MCF 10A (cell line): ENCODE measurements around the gene EVC2. TPM values are rescaled to one million over a fixed set of nuclear protein-coding genes. Genes with fewer than 3 reads are reported as not detected.

ENCODE experiments used
- BruUV-seq: library from RNA; stranded (reverse); fragments of 400-500 nt; replicated peaks from 2 replicates; lab custom pipeline; 2021; lab: Mats Ljungman, UMichigan
- CTCF ChIA-PET: fragments of 300-600 bp; sonication (Branson Sonifier 250); formaldehyde crosslinking; extraction: SDS; loops from one replicate; lab custom pipeline; 2021; ENCODE audit warnings: antibody characterized with exemption, inconsistent platforms; lab: Yijun Ruan, JAX
- POLR2A ChIA-PET: fragments of 300-600, 350-650 bp; sonication (Branson Sonifier 250); formaldehyde crosslinking; extraction: SDS; loops from one replicate; lab custom pipeline; 2020; ENCODE audit warnings: antibody characterized with exemption, inconsistent platforms; lab: Yijun Ruan, JAX
- DNase-seq: peaks from one replicate; pipeline ENCODE4 v3.0.0-alpha.2; 2018; ENCODE audit not compliant: unreplicated experiment
- H3K27ac Mint-ChIP-seq: one replicate; pipeline ENCODE4 v1.8.0; 2022; ENCODE audit warnings: mild to moderate bottlenecking, low read depth, mixed read lengths; ENCODE audit not compliant: unreplicated experiment
- H3K27me3 Mint-ChIP-seq: one replicate; pipeline ENCODE4 v1.8.0; 2022; ENCODE audit warnings: mixed read lengths; ENCODE audit not compliant: insufficient read depth, unreplicated experiment
- H3K36me3 Mint-ChIP-seq: one replicate; pipeline ENCODE4 v1.8.0; 2022; ENCODE audit warnings: mild to moderate bottlenecking, moderate library complexity, mixed read lengths; ENCODE audit not compliant: insufficient read depth, unreplicated experiment
- H3K4me1 Mint-ChIP-seq: one replicate; pipeline ENCODE4 v1.8.0; 2022; ENCODE audit warnings: mixed read lengths; ENCODE audit not compliant: insufficient read depth, unreplicated experiment
- H3K4me3 Mint-ChIP-seq: one replicate; pipeline ENCODE4 v1.8.0; 2022; ENCODE audit warnings: mild to moderate bottlenecking, moderate library complexity, mixed read lengths; ENCODE audit not compliant: unreplicated experiment
- H3K9me3 Mint-ChIP-seq: one replicate; pipeline ENCODE4 v1.8.0; 2022; ENCODE audit warnings: mixed read lengths; ENCODE audit not compliant: unreplicated experiment
- intact Hi-C: fragments of 100-400 bp; cut with micrococcal nuclease; formaldehyde crosslinking; loops from 2 replicates; pipeline ENCODE4 v1.14.1; 2022
- total RNA-seq: library from RNA; stranded (reverse); gene quantifications from 2 replicates; pipeline ENCODE4 v1.2.3, GENCODE V29; 2022
- TF ChIP-seq, protein P1 (sequence below): fragments of 200-600 bp; IDR thresholded peaks from one replicate; pipeline ENCODE4 v1.8.0; 2022; ENCODE audit warnings: antibody characterized with exemption, mild to moderate bottlenecking; ENCODE audit not compliant: unreplicated experiment

EVC2 gene
- total RNA-seq, 1 experiment from 2014 or later, result 5.5 TPM

DNA sequence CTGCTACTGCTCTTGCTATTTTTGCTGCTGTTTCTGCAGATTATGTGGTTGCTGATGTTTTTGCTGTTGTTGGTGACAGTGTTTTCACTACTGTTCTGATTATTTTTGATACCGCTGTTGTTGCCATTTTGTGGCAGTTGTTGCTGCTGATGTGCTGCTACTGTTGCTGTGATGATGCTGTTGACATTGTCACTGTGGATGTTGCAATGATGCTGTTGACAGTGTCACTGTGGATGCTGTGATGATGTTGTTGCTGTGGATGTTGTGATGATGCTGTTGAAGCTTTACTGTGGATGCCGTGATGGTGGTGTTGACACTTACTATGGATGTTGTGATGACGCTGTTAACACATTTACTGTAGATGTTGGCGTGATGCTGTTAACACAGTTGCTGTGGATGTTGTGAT is 180.3 kb downstream of the EVC2 start:
- ChIA-PET POLR2A (no interaction called here), CTCF (no interaction called here)
- TF ChIP-seq, protein P1, sequence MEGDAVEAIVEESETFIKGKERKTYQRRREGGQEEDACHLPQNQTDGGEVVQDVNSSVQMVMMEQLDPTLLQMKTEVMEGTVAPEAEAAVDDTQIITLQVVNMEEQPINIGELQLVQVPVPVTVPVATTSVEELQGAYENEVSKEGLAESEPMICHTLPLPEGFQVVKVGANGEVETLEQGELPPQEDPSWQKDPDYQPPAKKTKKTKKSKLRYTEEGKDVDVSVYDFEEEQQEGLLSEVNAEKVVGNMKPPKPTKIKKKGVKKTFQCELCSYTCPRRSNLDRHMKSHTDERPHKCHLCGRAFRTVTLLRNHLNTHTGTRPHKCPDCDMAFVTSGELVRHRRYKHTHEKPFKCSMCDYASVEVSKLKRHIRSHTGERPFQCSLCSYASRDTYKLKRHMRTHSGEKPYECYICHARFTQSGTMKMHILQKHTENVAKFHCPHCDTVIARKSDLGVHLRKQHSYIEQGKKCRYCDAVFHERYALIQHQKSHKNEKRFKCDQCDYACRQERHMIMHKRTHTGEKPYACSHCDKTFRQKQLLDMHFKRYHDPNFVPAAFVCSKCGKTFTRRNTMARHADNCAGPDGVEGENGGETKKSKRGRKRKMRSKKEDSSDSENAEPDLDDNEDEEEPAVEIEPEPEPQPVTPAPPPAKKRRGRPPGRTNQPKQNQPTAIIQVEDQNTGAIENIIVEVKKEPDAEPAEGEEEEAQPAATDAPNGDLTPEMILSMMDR, result no peak
- no peak overlapping the region for H3K4me3 Mint-ChIP-seq
- no peaks in the 10 kb centered on the region for H3K4me1 Mint-ChIP-seq
- no TSS peak for BruUV-seq
- intact Hi-C loops, result no loop called here
- no peak for DNase-seq
- H3K27ac Mint-ChIP-seq, result no peak overlapping the region
- H3K36me3 Mint-ChIP-seq, result no peaks in the 10 kb centered on the region
- peaks cover 22% of the 10 kb centered on the region for H3K9me3 Mint-ChIP-seq
- H3K27me3 Mint-ChIP-seq, result no peaks in the 10 kb centered on the region

DNA sequence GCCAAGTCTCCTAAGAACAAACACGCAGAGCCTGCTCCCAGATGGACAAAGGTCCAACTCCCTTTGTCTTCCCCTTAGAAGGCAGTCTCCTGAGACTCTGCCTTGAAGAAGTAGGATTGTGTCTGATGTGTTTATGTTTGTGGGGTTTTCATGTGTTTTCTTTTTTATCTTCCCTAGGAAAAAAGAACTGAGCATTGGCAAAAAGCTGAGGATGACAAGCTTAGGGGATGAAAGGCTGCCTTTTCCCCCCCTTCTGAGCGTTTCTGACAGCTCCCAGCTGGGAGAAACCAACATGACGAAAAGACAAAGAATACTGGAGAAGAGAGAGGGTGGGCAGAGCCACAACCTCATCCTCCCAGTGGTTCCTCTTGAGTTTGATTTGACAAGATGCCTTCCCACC is 181.1 kb downstream of the EVC2 start:
- TF ChIP-seq, protein P1, result no peak
- BruUV-seq, result no TSS peak
- CTCF ChIA-PET, result no interaction called here
- Mint-ChIP-seq H3K4me1 (no peaks in the 10 kb centered on the region), H3K27ac (no peak overlapping the region), H3K9me3 (peaks cover 17% of the 10 kb centered on the region), H3K27me3 (no peaks in the 10 kb centered on the region), H3K4me3 (no peak overlapping the region), H3K36me3 (no peaks in the 10 kb centered on the region)
- DNase-seq, result no peak
- intact Hi-C loops, result no loop called here
- POLR2A ChIA-PET, result no interaction called here

DNA sequence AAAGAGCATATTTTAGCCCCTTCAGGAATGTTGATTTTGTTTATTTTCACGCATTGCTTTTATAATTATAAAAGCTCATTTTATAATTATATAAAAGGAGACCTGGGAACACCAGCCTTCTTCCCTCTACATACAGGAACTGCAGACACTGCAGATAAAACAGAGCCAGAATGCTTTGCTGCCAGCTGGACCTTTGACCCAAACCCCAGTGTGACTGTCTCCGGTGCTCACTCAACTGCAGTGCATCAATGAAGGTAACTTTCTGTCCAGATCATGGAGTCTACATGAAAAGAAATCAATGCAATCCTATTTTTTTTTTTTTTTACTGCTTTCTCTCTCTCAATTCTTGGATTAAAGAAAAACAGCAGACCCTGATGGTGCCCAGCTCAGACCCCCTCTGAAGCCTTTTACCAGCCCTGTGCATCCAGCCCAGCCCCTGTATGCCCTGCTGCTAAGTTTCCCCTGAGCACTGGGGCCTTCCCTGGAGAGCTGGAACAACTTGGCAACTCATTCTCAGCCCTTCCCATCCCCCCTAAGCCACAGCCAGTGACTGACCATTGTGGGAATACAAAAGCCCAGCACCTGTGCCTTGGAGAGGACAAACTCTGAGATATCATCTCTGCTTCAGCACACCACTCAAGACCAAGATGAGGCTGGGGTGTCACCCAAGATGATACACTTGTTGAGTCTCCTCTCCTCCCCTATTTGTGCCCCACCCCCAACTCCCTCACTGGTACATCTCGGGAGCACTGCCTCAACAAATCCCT is 182.1 kb downstream of the EVC2 start:
- H3K4me1 Mint-ChIP-seq, result no peaks in the 10 kb centered on the region
- peaks cover 17% of the 10 kb centered on the region for H3K9me3 Mint-ChIP-seq
- TF ChIP-seq, protein P1, result no peak
- no peak for DNase-seq
- no peak overlapping the region for H3K4me3 Mint-ChIP-seq
- intact Hi-C loops, result no loop called here
- no peaks in the 10 kb centered on the region for H3K36me3 Mint-ChIP-seq
- POLR2A ChIA-PET, result no interaction called here
- no peaks in the 10 kb centered on the region for H3K27me3 Mint-ChIP-seq
- CTCF ChIA-PET, result interaction anchor here (0.7 kb wide), 2 partner anchors 93 to 815 kb away, joined by 4 to 5 read pairs; no protein-coding TSS in a partner anchor
- H3K27ac Mint-ChIP-seq, result no peak overlapping the region
- no TSS peak for BruUV-seq

DNA sequence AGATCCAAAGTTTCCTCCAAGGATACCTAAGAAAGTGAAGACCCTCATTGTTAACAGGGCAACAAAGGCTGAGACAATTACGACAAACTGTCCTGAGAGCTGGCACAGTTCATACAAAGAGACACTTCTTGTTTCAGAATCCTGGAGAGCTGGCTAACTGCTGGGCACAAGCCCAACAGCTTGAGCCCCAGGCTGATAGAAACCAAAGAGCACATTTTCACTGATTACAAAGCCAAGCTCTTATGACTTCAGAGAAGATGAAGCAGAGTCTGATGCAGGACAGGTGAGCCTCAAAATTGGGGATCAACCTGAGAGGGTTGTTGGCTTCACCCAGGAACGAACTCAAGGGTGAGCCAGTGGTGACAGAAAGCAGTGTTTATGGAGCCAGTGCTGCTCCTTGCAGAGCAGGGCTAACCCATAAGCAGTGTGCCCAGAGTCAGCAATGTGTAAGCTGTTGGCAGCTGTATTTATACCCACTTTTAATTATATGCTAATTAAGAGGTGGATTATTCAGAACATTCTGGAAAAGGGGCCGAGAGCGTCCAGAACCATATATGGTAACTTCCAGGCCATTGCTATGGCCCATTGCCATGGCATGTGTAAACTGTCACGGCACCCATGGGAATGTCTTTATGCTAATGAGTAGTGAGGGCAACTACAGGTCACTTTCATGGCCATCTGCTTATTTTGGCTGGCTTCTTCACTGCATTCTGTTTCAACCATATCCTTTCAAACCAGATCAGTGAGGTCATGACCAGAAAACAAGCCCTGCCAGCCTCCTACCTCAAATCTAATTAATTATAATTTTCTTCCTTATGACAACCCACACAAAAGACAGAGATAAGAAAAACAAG is 183.7 kb downstream of the EVC2 start:
- Mint-ChIP-seq H3K9me3 (peaks cover 17% of the 10 kb centered on the region), H3K4me1 (no peaks in the 10 kb centered on the region), H3K27me3 (no peaks in the 10 kb centered on the region), H3K27ac (no peak overlapping the region), H3K4me3 (no peak overlapping the region), H3K36me3 (no peaks in the 10 kb centered on the region)
- TF ChIP-seq, protein P1, result no peak
- peak; percentile 51 for DNase-seq
- intact Hi-C loops, result no loop called here
- CTCF ChIA-PET, result interaction anchor here (0.7 kb wide), 1 partner anchor 30 kb away, joined by 3 read pairs; no protein-coding TSS in a partner anchor
- POLR2A ChIA-PET, result no interaction called here
- no TSS peak for BruUV-seq
